Measurements from ENCODE around the gene RNF31. TPM values are rescaled to one million over a fixed set of nuclear protein-coding genes. Genes with fewer than 3 reads are reported as not detected.

RNF31 gene
- polyA plus RNA-seq, 1 of the 3 experiments (the other 2 are of a cell fraction) = 19.2 TPM

GRCh38 chr14:24121210-24121609 is 26.1 kb upstream of the RNF31 start:
- CTCF ChIA-PET = interaction anchor here (1.4 kb wide), 1 partner anchor 12 kb away, joined by 3 read pairs; no protein-coding TSS in a partner anchor
- Histone ChIP-seq H3K27me3 (ENCODE audit: insufficient read depth) (no peaks in the 10 kb centered on the region), H3K4me2 (no peak overlapping the region), H3F3A (replicated peaks; ENCODE audit: insufficient read depth) (no peaks in the 10 kb centered on the region), H3K27ac (ENCODE audit: low read depth in 2 of 2, low read length in 1 of 2) (no peak overlapping the region), H3K4me3 (ENCODE audit: low read depth in 2 of 2, low read length in 1 of 2) (no peak overlapping the region), H3K9ac (no peak overlapping the region), H3K9me2 (no peaks in the 10 kb centered on the region), H3K9me3 (no peaks in the 10 kb centered on the region), H2AFZ (ENCODE audit: low read depth) (no peak overlapping the region), H3K4me1 (ENCODE audit: control insufficient read depth in 1 of 2, insufficient read depth in 2 of 2, low read depth in 1 of 2, low read length in 1 of 2) (peaks cover 4% of the 10 kb centered on the region in 2 experiments; a peak in 2 of 4 replicates), H3K36me3 (replicated peaks in 1 of 2; ENCODE audit: control insufficient read depth in 1 of 2, insufficient read depth in 2 of 2, low read length in 1 of 2) (peaks cover 12 to 47% of the 10 kb centered on the region in 2 experiments), H3K79me2 (ENCODE audit: insufficient read depth) (no peaks in the 10 kb centered on the region), H4K20me1 (ENCODE audit: insufficient read depth) (no peaks in the 10 kb centered on the region)
- WGBS (ENCODE audit: low lambda C conversion rate) = 88% methylated on average over 4 of the region's 8 CpGs
- no peak for DNase-seq
- POLR2A ChIA-PET = no interaction called here
- TF ChIP-seq RFX5 (IDR thresholded peaks at IDR 0.05; ENCODE audit: low read length) (no peak), FOXJ3 (CRISPR knock-in tag; IDR thresholded peaks at IDR 0.05) (no peak), CHD2 (IDR thresholded peaks at IDR 0.05; ENCODE audit: low read length, partially characterized antibody) (no peak), USF1 (IDR thresholded peaks at IDR 0.05; ENCODE audit: borderline replicate concordance, low read depth) (no peak), NRF1 (IDR thresholded peaks at IDR 0.05; ENCODE audit: low read depth, low read length) (no peak)

GRCh38 chr14:24122416-24122815 is 24.9 kb upstream of the RNF31 start:
- Histone ChIP-seq H3K27me3 (ENCODE audit: insufficient read depth) (no peaks in the 10 kb centered on the region), H3K9me2 (no peaks in the 10 kb centered on the region), H3K9me3 (no peaks in the 10 kb centered on the region), H3K79me2 (ENCODE audit: insufficient read depth) (no peaks in the 10 kb centered on the region), H2AFZ (ENCODE audit: low read depth) (no peak overlapping the region), H3K4me2 (no peak overlapping the region), H3K27ac (ENCODE audit: low read depth in 2 of 2, low read length in 1 of 2) (no peak overlapping the region), H3K4me3 (ENCODE audit: low read depth in 2 of 2, low read length in 1 of 2) (no peak overlapping the region), H3K4me1 (ENCODE audit: control insufficient read depth in 1 of 2, insufficient read depth in 2 of 2, low read depth in 1 of 2, low read length in 1 of 2) (no peaks in the 10 kb centered on the region), H3F3A (replicated peaks; ENCODE audit: insufficient read depth) (peaks cover 2% of the 10 kb centered on the region), H3K9ac (no peak overlapping the region), H3K36me3 (replicated peaks in 1 of 2; ENCODE audit: control insufficient read depth in 1 of 2, insufficient read depth in 2 of 2, low read length in 1 of 2) (peaks cover 12 to 40% of the 10 kb centered on the region in 2 experiments), H4K20me1 (ENCODE audit: insufficient read depth) (no peaks in the 10 kb centered on the region)
- no peak for DNase-seq
- CTCF ChIA-PET = interaction anchor here (1.3 to 2.0 kb wide), 2 partner anchors 14 to 32 kb away, joined by 3 to 5 read pairs; no protein-coding TSS in a partner anchor
- 94% methylated on average over 4 of the region's 4 CpGs for WGBS (ENCODE audit: low lambda C conversion rate)
- POLR2A ChIA-PET = interaction anchor here (0.9 kb wide), 1 partner anchor 8 kb away, joined by 4 read pairs; the partner anchor contains the start of gene DCAF11
- no peak for TF ChIP-seq CTCF (IDR thresholded peaks at IDR 0.05)
- no peak for TF ChIP-seq FOSL2 (IDR thresholded peaks at IDR 0.05; ENCODE audit: borderline replicate concordance, low read depth)
- no peak for TF ChIP-seq PBX3 (IDR thresholded peaks at IDR 0.05)
- no peak for TF ChIP-seq EZH2phosphoT487 (IDR thresholded peaks at IDR 0.05; ENCODE audit: borderline replicate concordance, low read depth)
- no peak for TF ChIP-seq RFX5 (IDR thresholded peaks at IDR 0.05; ENCODE audit: low read length)
- no peak for TF ChIP-seq RAD21 (IDR thresholded peaks at IDR 0.05; ENCODE audit: low read length)
- no peak for TF ChIP-seq REST (IDR thresholded peaks at IDR 0.05; ENCODE audit: low read depth, low read length)
- no peak for TF ChIP-seq SMC3 (IDR thresholded peaks at IDR 0.05; ENCODE audit: low read depth, low read length)
- TF ChIP-seq NFIC (IDR thresholded peaks at IDR 0.05; ENCODE audit: borderline replicate concordance) = no peak
- no peak for TF ChIP-seq EP300 (IDR thresholded peaks at IDR 0.05; ENCODE audit: borderline replicate concordance in 1 of 2, low read depth in 1 of 2, low read length in 1 of 2)
- TF ChIP-seq MXI1 (IDR thresholded peaks at IDR 0.05; ENCODE audit: low read depth, low read length) = no peak
- no peak for TF ChIP-seq USF2 (IDR thresholded peaks at IDR 0.05; ENCODE audit: borderline replicate concordance, low read depth, low read length)
- no peak for TF ChIP-seq ELF1 (IDR thresholded peaks at IDR 0.05)
- no peak for TF ChIP-seq FOXJ3 (CRISPR knock-in tag; IDR thresholded peaks at IDR 0.05)
- no peak for TF ChIP-seq RXRA (IDR thresholded peaks at IDR 0.05; ENCODE audit: borderline replicate concordance, low read depth)
- no peak for TF ChIP-seq SIN3A (IDR thresholded peaks at IDR 0.05; ENCODE audit: borderline replicate concordance, low read depth, low read length)
- TF ChIP-seq TEAD4 (IDR thresholded peaks at IDR 0.05; ENCODE audit: borderline replicate concordance, insufficient read depth) = no peak

Data from SK-N-SH (cell line).